Measurements from ENCODE around the gene SLC51A. TPM values are rescaled to one million over a fixed set of nuclear protein-coding genes. Genes with fewer than 3 reads are reported as not detected.
"Not testable (repeated sequence)": the region's sequence is repeated elsewhere in the genome, so short reads cannot be mapped to it uniquely, and the experiment has no call there.

The SLC51A gene
- total RNA-seq, 1 donor: not detected

- H3K9me3 ChIP-seq (ENCODE audit: low read depth, low read length): no peaks in the 10 kb centered on the region
- no peaks in the 10 kb centered on the region for H3K79me2 ChIP-seq (ENCODE audit: insufficient read depth, low read length)
- no peak overlapping the region for H2AFZ ChIP-seq (ENCODE audit: low read length)
- peaks cover under 1% of the 10 kb centered on the region for H3K27me3 ChIP-seq (ENCODE audit: insufficient read depth, low read length)
- no peaks in the 10 kb centered on the region for H3K36me3 ChIP-seq (ENCODE audit: insufficient read depth, low read length)
- peak; percentile 53 for DNase-seq (ENCODE audit: insufficient read length, low spot score, missing footprints)
- TF ChIP-seq, protein P1, sequence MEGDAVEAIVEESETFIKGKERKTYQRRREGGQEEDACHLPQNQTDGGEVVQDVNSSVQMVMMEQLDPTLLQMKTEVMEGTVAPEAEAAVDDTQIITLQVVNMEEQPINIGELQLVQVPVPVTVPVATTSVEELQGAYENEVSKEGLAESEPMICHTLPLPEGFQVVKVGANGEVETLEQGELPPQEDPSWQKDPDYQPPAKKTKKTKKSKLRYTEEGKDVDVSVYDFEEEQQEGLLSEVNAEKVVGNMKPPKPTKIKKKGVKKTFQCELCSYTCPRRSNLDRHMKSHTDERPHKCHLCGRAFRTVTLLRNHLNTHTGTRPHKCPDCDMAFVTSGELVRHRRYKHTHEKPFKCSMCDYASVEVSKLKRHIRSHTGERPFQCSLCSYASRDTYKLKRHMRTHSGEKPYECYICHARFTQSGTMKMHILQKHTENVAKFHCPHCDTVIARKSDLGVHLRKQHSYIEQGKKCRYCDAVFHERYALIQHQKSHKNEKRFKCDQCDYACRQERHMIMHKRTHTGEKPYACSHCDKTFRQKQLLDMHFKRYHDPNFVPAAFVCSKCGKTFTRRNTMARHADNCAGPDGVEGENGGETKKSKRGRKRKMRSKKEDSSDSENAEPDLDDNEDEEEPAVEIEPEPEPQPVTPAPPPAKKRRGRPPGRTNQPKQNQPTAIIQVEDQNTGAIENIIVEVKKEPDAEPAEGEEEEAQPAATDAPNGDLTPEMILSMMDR (IDR thresholded peaks at IDR 0.05; ENCODE audit: extremely low read depth, low read depth, low read length): no peak
- H3K4me3 ChIP-seq (ENCODE audit: insufficient read depth, low read length): no peak overlapping the region
- H3K27ac ChIP-seq (ENCODE audit: low read depth, low read length): no peak overlapping the region
- H3K4me2 ChIP-seq (ENCODE audit: insufficient read depth, low read length): no peak overlapping the region
- no peaks in the 10 kb centered on the region for H3K4me1 ChIP-seq (ENCODE audit: insufficient read depth, low read length)
- no peaks in the 10 kb centered on the region for H4K20me1 ChIP-seq (ENCODE audit: insufficient read depth, low read length)
Measured at GRCh38 chr3:196198081-196198675, 18.2 kb upstream of the SLC51A start.

DNA sequence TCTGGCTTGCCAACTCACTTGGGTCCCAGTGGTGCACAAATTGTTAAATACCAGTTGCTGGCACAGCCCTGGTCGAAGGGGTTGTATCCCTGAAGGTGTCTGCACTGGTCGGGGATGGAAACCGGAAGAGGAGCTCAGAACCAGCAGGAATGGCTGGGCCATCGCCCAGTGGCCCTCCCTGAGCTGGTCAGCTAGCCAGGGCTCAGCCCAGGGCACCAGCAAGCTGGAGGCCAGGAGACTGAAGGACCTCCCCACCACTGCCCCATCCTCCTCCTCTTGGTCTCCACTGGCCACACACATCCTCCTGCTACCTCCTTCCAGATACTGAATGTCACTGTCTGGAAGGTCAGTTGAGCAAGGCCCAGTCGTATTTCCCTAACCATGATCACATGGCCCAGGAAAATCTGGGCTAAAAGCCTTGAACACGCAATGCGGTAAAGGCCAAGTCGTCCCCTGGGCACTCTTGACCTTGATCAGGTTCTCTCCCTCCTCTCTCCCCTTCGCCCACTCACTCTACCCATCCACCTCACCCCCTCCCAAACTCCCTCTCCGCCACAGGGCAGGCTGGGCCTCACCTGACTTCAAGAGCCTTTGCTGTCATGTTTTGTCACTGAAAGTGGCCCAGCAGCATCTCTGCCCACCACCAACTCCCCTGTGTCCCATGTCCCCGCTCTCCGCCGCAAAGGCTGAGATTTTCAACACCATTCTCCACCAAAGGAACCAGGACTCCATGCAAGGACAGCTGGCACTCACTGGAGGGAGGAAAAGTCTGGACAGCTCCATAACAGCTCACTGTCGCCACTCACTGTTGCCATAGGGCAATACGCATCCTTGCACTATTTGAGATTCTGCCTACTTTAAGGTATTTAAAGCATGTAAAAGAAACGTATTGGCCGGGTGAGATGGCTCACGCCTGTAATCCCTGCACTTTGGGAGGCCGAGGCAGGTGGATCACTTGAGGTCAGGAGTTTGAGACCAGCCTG, 17.3 kb upstream of the SLC51A start:
- no peak overlapping the region for H3K4me3 ChIP-seq (ENCODE audit: insufficient read depth, low read length)
- H4K20me1 ChIP-seq (ENCODE audit: insufficient read depth, low read length): no peaks in the 10 kb centered on the region
- no peaks in the 10 kb centered on the region for H3K36me3 ChIP-seq (ENCODE audit: insufficient read depth, low read length)
- peaks cover 6% of the 10 kb centered on the region for H3K27me3 ChIP-seq (ENCODE audit: insufficient read depth, low read length)
- TF ChIP-seq, protein P1 (IDR thresholded peaks at IDR 0.05; ENCODE audit: extremely low read depth, low read depth, low read length): peak; percentile 34
- H3K79me2 ChIP-seq (ENCODE audit: insufficient read depth, low read length): no peaks in the 10 kb centered on the region
- peak; percentile 76 for DNase-seq (ENCODE audit: insufficient read length, low spot score, missing footprints)
- H3K4me2 ChIP-seq (ENCODE audit: insufficient read depth, low read length): no peak overlapping the region
- no peaks in the 10 kb centered on the region for H3K9me3 ChIP-seq (ENCODE audit: low read depth, low read length)
- no peak overlapping the region for H3K27ac ChIP-seq (ENCODE audit: low read depth, low read length)
- H2AFZ ChIP-seq (ENCODE audit: low read length): no peak overlapping the region
- no peaks in the 10 kb centered on the region for H3K4me1 ChIP-seq (ENCODE audit: insufficient read depth, low read length)

GRCh38 chr3:196202516-196202970, 13.8 kb upstream of the SLC51A start:
- peak overlapping the region; percentile 31 for H3K4me3 ChIP-seq (ENCODE audit: insufficient read depth, low read length)
- H3K27me3 ChIP-seq (ENCODE audit: insufficient read depth, low read length): peaks cover 11% of the 10 kb centered on the region
- TF ChIP-seq, protein P1 (IDR thresholded peaks at IDR 0.05; ENCODE audit: extremely low read depth, low read depth, low read length): no peak
- no peaks in the 10 kb centered on the region for H4K20me1 ChIP-seq (ENCODE audit: insufficient read depth, low read length)
- H2AFZ ChIP-seq (ENCODE audit: low read length): peak overlapping the region; percentile 42
- H3K27ac ChIP-seq (ENCODE audit: low read depth, low read length): no peak overlapping the region
- no peaks in the 10 kb centered on the region for H3K79me2 ChIP-seq (ENCODE audit: insufficient read depth, low read length)
- H3K4me1 ChIP-seq (ENCODE audit: insufficient read depth, low read length): no peaks in the 10 kb centered on the region
- no peaks in the 10 kb centered on the region for H3K9me3 ChIP-seq (ENCODE audit: low read depth, low read length)
- no peaks in the 10 kb centered on the region for H3K36me3 ChIP-seq (ENCODE audit: insufficient read depth, low read length)
- peak overlapping the region; percentile 54 for H3K4me2 ChIP-seq (ENCODE audit: insufficient read depth, low read length)
- DNase-seq (ENCODE audit: insufficient read length, low spot score, missing footprints): peak; percentile 89

DNA sequence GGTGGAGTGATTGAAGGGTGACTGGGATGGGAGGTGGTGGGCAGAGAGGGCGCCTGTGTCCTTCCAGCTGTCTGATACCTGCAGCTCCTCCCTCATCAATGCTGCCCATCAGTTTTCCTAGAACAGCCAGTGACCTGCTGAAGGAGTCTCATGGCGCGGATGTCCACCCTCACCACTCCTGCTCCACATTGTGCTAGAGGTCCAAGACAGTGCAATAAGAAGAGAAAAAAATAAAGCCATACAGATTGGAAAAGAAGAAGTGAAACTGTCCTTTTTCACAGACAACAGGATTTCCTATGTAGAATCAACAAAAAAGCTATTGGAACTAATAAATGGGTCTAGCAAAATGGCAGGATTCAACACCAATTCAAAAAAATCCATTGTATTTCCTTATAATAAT, 12.5 kb upstream of the SLC51A start:
- Histone ChIP-seq H3K36me3 (ENCODE audit: insufficient read depth, low read length) (no peaks in the 10 kb centered on the region), H3K27me3 (ENCODE audit: insufficient read depth, low read length) (peaks cover 11% of the 10 kb centered on the region), H3K4me3 (ENCODE audit: insufficient read depth, low read length) (no peak overlapping the region), H3K4me1 (ENCODE audit: insufficient read depth, low read length) (peaks cover 2% of the 10 kb centered on the region), H4K20me1 (ENCODE audit: insufficient read depth, low read length) (no peaks in the 10 kb centered on the region), H3K79me2 (ENCODE audit: insufficient read depth, low read length) (no peaks in the 10 kb centered on the region), H3K4me2 (ENCODE audit: insufficient read depth, low read length) (no peak overlapping the region), H3K9me3 (ENCODE audit: low read depth, low read length) (no peaks in the 10 kb centered on the region), H2AFZ (ENCODE audit: low read length) (no peak overlapping the region), H3K27ac (ENCODE audit: low read depth, low read length) (no peak overlapping the region)
- no peak for DNase-seq (ENCODE audit: insufficient read length, low spot score, missing footprints)
- TF ChIP-seq, protein P1 (IDR thresholded peaks at IDR 0.05; ENCODE audit: extremely low read depth, low read depth, low read length): no peak

GRCh38 chr3:196205442-196206205, 10.7 kb upstream of the SLC51A start:
- not testable (repeated sequence) for H2AFZ ChIP-seq (ENCODE audit: low read length); H3K4me3 ChIP-seq (ENCODE audit: insufficient read depth, low read length); H3K79me2 ChIP-seq (ENCODE audit: insufficient read depth, low read length); H3K36me3 ChIP-seq (ENCODE audit: insufficient read depth, low read length); H3K4me1 ChIP-seq (ENCODE audit: insufficient read depth, low read length); H3K9me3 ChIP-seq (ENCODE audit: low read depth, low read length); H3K4me2 ChIP-seq (ENCODE audit: insufficient read depth, low read length); H4K20me1 ChIP-seq (ENCODE audit: insufficient read depth, low read length); H3K27ac ChIP-seq (ENCODE audit: low read depth, low read length)
- peaks cover 15% of the 10 kb centered on the region for H3K27me3 ChIP-seq (ENCODE audit: insufficient read depth, low read length)
- peak; percentile 27 for DNase-seq (ENCODE audit: insufficient read length, low spot score, missing footprints)
